A549 (cell line): ENCODE measurements around the gene DOK7. TPM values are rescaled to one million over a fixed set of nuclear protein-coding genes. Genes with fewer than 3 reads are reported as not detected.

Experiments
- ATAC-seq, 2 experiments: fragments of 200-7000 bp in 1 of 2; fragments of >200 bp in 1 of 2; cut with Nextera tagmentation in 1 of 2; cut with Tn5 transposase in 1 of 2; 3 replicates each; pipeline versions ENCODE4 v1.8.0 to v1.9.1; 2018 to 2020; ENCODE audit warnings: mild to moderate bottlenecking in 1 of 2, moderate library complexity in 1 of 2
- CTCF ChIA-PET: fragments of 300-600 bp; sonication (Branson Sonifier 250); formaldehyde crosslinking; extraction: SDS; loops from one replicate; lab custom pipeline; 2021; ENCODE audit warnings: antibody characterized with exemption, inconsistent platforms; lab: Yijun Ruan, JAX
- POLR2A ChIA-PET: fragments of 350-600 bp; formaldehyde crosslinking; extraction: SDS; loops from one replicate; lab custom pipeline; 2021; ENCODE audit warnings: antibody characterized with exemption, inconsistent platforms; lab: Yijun Ruan, JAX
- DNase-seq, 2 experiments: peaks; one replicate each; pipeline versions ENCODE4 v3.0.0 to v3.0.0-alpha.2; 2011 to 2016; ENCODE audit warnings: low read depth in 1 of 2, low spot score in 1 of 2
- FAIRE-seq: peaks from 2 replicates; lab custom pipeline; 2011; peaks lifted over from hg19 to GRCh38; lab: Jason Lieb, UNC
- H3K27ac ChIP-seq, 2 experiments: fragments of >200 bp; sonication (Bioruptor Twin); formaldehyde crosslinking; 3 replicates each; pipeline ENCODE4 v1.5.1; 2016 to 2017
- H3K4me1 ChIP-seq: fragments of >200 bp; sonication (Bioruptor Twin); formaldehyde crosslinking; 3 replicates; pipeline ENCODE4 v1.6.1; 2016
- H3K4me2 ChIP-seq: fragments of >200 bp; sonication (Bioruptor Twin); formaldehyde crosslinking; 3 replicates; pipeline ENCODE4 v1.6.1; 2016
- H3K4me3 ChIP-seq: fragments of >200 bp; sonication (Bioruptor Twin); formaldehyde crosslinking; 3 replicates; pipeline ENCODE4 v1.5.1; 2016
- H3K9me3 ChIP-seq: fragments of >200 bp; sonication (Bioruptor Twin); formaldehyde crosslinking; 3 replicates; pipeline ENCODE4 v1.6.1; 2016
- CBX2 ChIP-seq: fragments of 200-600 bp; sonication (generic); IDR thresholded peaks from 2 replicates; pipeline ENCODE4 v1.6.1; 2016; ENCODE audit warnings: low read depth, mild to moderate bottlenecking, borderline replicate concordance
- CHD2 ChIP-seq: fragments of 150-350 bp; IDR thresholded peaks from 2 replicates; pipeline ENCODE4 v1.6.1; 2014; ENCODE audit warnings: low read length; ENCODE audit not compliant: partially characterized antibody
- EHMT2 ChIP-seq: fragments of 200-600 bp; sonication (generic); IDR thresholded peaks from 2 replicates; pipeline ENCODE4 v1.6.1; 2016; ENCODE audit warnings: antibody characterized with exemption, low read depth, mild to moderate bottlenecking, moderate library complexity
- FOSB ChIP-seq: fragments of 250-450 bp; sonication (Bioruptor Pico); IDR thresholded peaks from 2 replicates; pipeline ENCODE4 v1.5.0; 2020; ENCODE audit warnings: mild to moderate bottlenecking, moderate library complexity
- HDAC2 ChIP-seq: fragments of 200-600 bp; sonication (generic); IDR thresholded peaks from 2 replicates; pipeline ENCODE4 v1.6.1; 2016
- HOXB13 ChIP-seq: fragments of 250-450 bp; sonication (Bioruptor Pico); IDR thresholded peaks from 2 replicates; pipeline ENCODE4 v1.5.0; 2020; ENCODE audit warnings: low read depth, mild to moderate bottlenecking, moderate library complexity
- JUNB ChIP-seq: fragments of >200 bp; sonication (Bioruptor Twin); formaldehyde crosslinking; IDR thresholded peaks from 2 replicates; pipeline ENCODE4 v1.6.1; 2016
- MAFK ChIP-seq: fragments of 450-650 bp; IDR thresholded peaks from 2 replicates; pipeline ENCODE4 v1.6.1; 2014; ENCODE audit not compliant: partially characterized antibody
- MYC ChIP-seq: IDR thresholded peaks from 2 replicates; pipeline ENCODE4 v1.6.1; 2012; ENCODE audit warnings: mild to moderate bottlenecking, inconsistent platforms, low read length, improper control_type of control experiment, borderline replicate concordance
- POLR2A ChIP-seq: IDR thresholded peaks from 2 replicates; pipeline ENCODE4 v1.6.1; 2012; ENCODE audit warnings: mild to moderate bottlenecking, low read length
- POLR2AphosphoS2 ChIP-seq: conservative IDR thresholded peaks from 2 replicates; pipeline ENCODE4 v1.6.1; 2012; ENCODE audit warnings: low read length, improper control_type of control experiment, inconsistent platforms
- RCOR1 ChIP-seq: fragments of 150-350 bp; IDR thresholded peaks from 2 replicates; pipeline ENCODE4 v1.6.1; 2014; ENCODE audit warnings: antibody characterized with exemption, low read length, low read depth
- RFX5 ChIP-seq: fragments of 450-650 bp; IDR thresholded peaks from 2 replicates; pipeline ENCODE4 v1.7.1; 2014; ENCODE audit warnings: antibody characterized with exemption, mild to moderate bottlenecking, moderate library complexity
- RNF2 ChIP-seq: fragments of 200-600 bp; sonication (generic); IDR thresholded peaks from 2 replicates; pipeline ENCODE4 v1.6.1; 2016; ENCODE audit warnings: low read depth, mild to moderate bottlenecking, antibody characterized with exemption, moderate library complexity, borderline replicate concordance
- SMC3 ChIP-seq: fragments of >200 bp; sonication (Bioruptor Twin); formaldehyde crosslinking; IDR thresholded peaks from 3 replicates; pipeline ENCODE4 v1.6.1; 2018; ENCODE audit warnings: inconsistent platforms
- TFCP2L1 ChIP-seq: fragments of 250-450 bp; sonication (Bioruptor Pico); IDR thresholded peaks from 2 replicates; pipeline ENCODE4 v1.5.0; 2021; ENCODE audit warnings: mild to moderate bottlenecking
- whole genome bisulfite sequencing: methylation state at CpG from one replicate; pipeline ENCODE4 v1.1.6; 2017; ENCODE audit errors: missing lambda C conversion rate; 5-methylcytosine and 5-hydroxymethylcytosine counted together
- polyA plus RNA-seq, 4 experiments: library from polyadenylated mRNA; depleted of rRNA in 3 of 4; stranded (reverse); fragments of >200 nt; fragmentation: RNase III in 1 of 4; extraction: RNeasy Plus Mini Kit Qiagen cat#74134 plus additional on column Dnase treatment in 1 of 4; gene quantifications; 2 replicates in 3 of 4; 3 replicates in 1 of 4; pipeline ENCODE4 v1.2.3, GENCODE V29; 2011 to 2017
- TF ChIP-seq, protein P1 (sequence below): fragments of >200 bp; sonication (Bioruptor Twin); formaldehyde crosslinking; IDR thresholded peaks from 3 replicates; pipeline ENCODE4 v1.5.1; 2016
- TF ChIP-seq, protein P2 (sequence below): fragments of 450-650 bp; IDR thresholded peaks from 2 replicates; pipeline ENCODE4 v1.6.1; 2014; ENCODE audit warnings: antibody characterized with exemption
- TF ChIP-seq, protein P3 (sequence below): fragments of 250-450 bp; sonication (Bioruptor Pico); IDR thresholded peaks from 2 replicates; pipeline ENCODE4 v1.5.0; 2020; ENCODE audit warnings: low read depth, mild to moderate bottlenecking, moderate library complexity
- TF ChIP-seq, protein P4 (sequence below): fragments of >200 bp; sonication (Bioruptor Twin); formaldehyde crosslinking; IDR thresholded peaks from 2 replicates; pipeline ENCODE4 v1.6.1; 2016
- TF ChIP-seq, protein P5 (sequence below): IDR thresholded peaks from 2 replicates; pipeline ENCODE4 v1.6.1; 2012

Gene DOK7
- polyA plus RNA-seq, 2 of the 4 experiments (the other 2 are of a cell fraction), result 0.17 to 0.21 TPM

DNA sequence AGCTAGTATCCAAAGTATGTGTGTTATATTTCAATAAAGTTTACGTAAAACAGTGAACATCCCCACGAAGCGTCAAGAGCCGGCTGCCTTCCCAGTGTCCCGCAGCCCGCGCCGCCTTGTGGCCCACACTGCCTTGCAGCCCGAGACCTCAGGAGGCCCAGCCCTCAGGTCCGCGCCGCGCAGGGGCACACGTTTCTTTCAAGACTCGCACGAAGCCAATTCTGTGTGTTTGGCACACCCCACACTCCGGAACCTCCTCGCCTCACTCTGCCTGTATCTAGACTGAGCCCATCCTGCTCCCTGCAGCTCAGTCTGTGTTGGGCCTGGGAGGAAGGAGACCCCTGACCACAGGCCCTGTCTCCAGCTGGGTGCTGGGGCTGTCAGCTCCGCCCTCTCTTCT, 63.4 kb downstream of the DOK7 start:
- Histone ChIP-seq H3K4me2 (no peak overlapping the region), H3K27ac (no peak overlapping the region), H3K9me3 (no peaks in the 10 kb centered on the region), H3K4me3 (no peak overlapping the region), H3K4me1 (peaks cover 8% of the 10 kb centered on the region; the same call in 2 of the 3 replicates)
- TF ChIP-seq MYC (no peak), HDAC2 (no peak), RCOR1 (no peak), TFCP2L1 (CRISPR knock-in tag) (no peak), POLR2A (no peak), CBX2 (no peak), FOSB (no peak), EHMT2 (no peak)
- TF ChIP-seq, protein P1, sequence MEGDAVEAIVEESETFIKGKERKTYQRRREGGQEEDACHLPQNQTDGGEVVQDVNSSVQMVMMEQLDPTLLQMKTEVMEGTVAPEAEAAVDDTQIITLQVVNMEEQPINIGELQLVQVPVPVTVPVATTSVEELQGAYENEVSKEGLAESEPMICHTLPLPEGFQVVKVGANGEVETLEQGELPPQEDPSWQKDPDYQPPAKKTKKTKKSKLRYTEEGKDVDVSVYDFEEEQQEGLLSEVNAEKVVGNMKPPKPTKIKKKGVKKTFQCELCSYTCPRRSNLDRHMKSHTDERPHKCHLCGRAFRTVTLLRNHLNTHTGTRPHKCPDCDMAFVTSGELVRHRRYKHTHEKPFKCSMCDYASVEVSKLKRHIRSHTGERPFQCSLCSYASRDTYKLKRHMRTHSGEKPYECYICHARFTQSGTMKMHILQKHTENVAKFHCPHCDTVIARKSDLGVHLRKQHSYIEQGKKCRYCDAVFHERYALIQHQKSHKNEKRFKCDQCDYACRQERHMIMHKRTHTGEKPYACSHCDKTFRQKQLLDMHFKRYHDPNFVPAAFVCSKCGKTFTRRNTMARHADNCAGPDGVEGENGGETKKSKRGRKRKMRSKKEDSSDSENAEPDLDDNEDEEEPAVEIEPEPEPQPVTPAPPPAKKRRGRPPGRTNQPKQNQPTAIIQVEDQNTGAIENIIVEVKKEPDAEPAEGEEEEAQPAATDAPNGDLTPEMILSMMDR, result no peak
- TF ChIP-seq, protein P2, sequence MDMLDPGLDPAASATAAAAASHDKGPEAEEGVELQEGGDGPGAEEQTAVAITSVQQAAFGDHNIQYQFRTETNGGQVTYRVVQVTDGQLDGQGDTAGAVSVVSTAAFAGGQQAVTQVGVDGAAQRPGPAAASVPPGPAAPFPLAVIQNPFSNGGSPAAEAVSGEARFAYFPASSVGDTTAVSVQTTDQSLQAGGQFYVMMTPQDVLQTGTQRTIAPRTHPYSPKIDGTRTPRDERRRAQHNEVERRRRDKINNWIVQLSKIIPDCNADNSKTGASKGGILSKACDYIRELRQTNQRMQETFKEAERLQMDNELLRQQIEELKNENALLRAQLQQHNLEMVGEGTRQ, result no peak
- TF ChIP-seq, protein P3, sequence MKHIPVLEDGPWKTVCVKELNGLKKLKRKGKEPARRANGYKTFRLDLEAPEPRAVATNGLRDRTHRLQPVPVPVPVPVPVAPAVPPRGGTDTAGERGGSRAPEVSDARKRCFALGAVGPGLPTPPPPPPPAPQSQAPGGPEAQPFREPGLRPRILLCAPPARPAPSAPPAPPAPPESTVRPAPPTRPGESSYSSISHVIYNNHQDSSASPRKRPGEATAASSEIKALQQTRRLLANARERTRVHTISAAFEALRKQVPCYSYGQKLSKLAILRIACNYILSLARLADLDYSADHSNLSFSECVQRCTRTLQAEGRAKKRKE (CRISPR knock-in tag), result no peak
- TF ChIP-seq, protein P4, sequence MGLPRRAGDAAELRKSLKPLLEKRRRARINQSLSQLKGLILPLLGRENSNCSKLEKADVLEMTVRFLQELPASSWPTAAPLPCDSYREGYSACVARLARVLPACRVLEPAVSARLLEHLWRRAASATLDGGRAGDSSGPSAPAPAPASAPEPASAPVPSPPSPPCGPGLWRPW, result no peak
- TF ChIP-seq, protein P5, sequence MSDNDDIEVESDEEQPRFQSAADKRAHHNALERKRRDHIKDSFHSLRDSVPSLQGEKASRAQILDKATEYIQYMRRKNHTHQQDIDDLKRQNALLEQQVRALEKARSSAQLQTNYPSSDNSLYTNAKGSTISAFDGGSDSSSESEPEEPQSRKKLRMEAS, result no peak
- DNase-seq (no peak), FAIRE-seq (no peak), ATAC-seq (no peak)
- POLR2A ChIA-PET, result no interaction called here
- WGBS, result 97% methylated on average over 18 of the region's 19 CpGs
- CTCF ChIA-PET, result interaction anchor here (0.6 to 1.1 kb wide), 2 partner anchors 11 to 260 kb away, joined by 3 to 5 read pairs; no protein-coding TSS in a partner anchor

DNA sequence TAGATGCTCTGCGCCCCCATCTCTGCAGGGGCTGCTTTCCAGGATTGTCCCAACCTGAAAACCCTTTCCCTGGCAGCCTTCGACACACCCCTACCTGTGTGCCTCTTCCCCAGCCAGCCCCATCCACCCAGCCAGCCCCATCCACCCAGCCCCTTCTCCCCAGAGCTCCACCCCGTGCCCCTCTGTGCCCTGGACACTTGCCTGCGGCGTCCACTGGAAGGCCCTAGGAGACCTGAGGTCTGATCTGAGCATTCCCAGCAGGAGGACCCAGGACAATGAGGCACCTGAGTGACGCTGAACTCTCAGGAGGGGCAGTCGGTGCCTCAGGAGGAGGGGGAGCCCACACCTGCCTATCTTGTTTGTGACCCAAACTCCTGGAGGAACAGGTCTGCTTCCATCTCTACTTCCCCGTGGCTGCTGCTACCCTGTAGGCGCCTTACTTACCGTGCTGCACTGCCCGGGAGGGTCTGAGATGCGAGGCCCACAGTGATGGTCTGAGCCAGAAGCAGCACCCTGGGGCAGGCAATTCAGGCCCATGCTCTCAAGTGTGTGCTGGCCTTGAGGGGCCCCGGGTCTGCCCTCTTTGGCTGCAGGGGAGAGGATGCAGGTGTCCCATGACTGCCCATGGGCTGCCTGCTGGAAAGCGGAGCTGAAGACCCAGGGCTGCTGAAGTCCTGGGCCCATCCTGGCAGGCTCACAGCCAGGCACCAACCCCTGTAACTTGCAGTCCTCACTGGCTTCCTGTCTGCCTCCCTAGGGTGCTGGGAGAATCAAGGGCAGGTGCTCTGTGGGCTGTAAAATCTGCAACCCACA, 64.2 kb downstream of the DOK7 start:
- no peak overlapping the region for H3K27ac ChIP-seq
- ChIA-PET POLR2A (no interaction called here), CTCF (interaction anchor here (1.7 kb wide), 1 partner anchor 12 kb away, joined by 4 read pairs; no protein-coding TSS in a partner anchor)
- no peak overlapping the region for H3K4me2 ChIP-seq
- H3K9me3 ChIP-seq, result no peaks in the 10 kb centered on the region
- FAIRE-seq (no peak), DNase-seq (no peak), ATAC-seq (no peak)
- H3K4me1 ChIP-seq, result peaks cover 8% of the 10 kb centered on the region; the same call in 2 of the 3 replicates
- TF ChIP-seq HOXB13 (CRISPR knock-in tag), result no peak
- H3K4me3 ChIP-seq, result no peak overlapping the region
- 96% methylated on average over 5 of the region's 14 CpGs for WGBS

DNA sequence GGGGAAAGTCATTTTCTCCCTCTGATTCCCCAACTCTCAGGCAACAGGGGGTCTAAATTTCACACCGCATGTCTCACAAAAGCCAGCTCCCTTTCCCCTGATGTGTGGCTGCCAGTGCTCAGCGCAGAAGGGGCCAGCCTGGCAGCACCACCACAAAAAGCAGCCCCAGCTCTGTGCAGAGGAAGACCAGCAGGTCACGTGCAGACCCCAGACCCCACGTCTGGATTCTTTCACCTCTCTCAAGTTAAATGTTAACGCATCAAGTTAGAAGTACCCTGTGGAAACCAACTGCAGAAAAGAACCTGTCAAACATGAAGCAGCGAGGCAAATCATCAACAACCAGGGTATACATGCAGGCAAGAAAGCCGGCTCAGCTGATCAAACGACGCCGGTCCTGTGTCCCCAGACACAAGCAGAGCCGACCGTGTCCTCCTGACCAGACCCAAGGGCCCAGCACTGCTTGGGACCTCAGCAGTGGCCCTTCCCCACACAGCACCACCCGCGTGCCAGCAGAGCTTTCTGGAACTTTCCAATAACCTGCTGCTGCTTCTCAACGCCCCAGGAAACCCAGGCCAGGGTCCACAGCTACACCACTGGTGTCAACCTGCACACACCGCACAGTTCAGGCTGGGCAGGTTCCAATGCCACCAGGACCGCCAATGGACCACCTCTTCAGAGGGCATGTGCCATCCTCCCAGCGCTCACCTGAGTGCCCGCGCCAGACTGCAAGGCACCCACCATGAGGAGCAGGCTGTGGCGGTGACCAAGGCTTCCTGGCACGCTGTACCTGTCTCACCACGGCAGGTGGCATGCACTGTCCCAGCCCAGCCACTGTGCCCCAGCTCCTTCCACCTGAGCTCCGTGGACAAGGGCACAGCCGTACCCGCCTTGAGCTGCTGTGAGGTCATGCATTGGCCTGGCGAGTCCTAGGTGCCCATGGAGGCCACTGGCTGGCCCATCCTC, 65.1 kb downstream of the DOK7 start:
- Histone ChIP-seq H3K4me2 (no peak overlapping the region), H3K9me3 (no peaks in the 10 kb centered on the region), H3K4me1 (peaks cover 8% of the 10 kb centered on the region; the same call in 2 of the 3 replicates), H3K4me3 (no peak overlapping the region), H3K27ac (no peak overlapping the region)
- DNase-seq (no peak), FAIRE-seq (no peak), ATAC-seq (no peak)
- CTCF ChIA-PET, result interaction anchor here (1.7 to 1.9 kb wide), 2 partner anchors 13 to 48 kb away, joined by 4 to 8 read pairs; no protein-coding TSS in a partner anchor
- TF ChIP-seq RNF2 (no peak), RFX5 (no peak), MAFK (no peak), JUNB (no peak), POLR2AphosphoS2 (no peak), SMC3 (no peak), CHD2 (no peak)
- TF ChIP-seq, protein P3 (CRISPR knock-in tag), result no peak
- TF ChIP-seq, protein P2, result no peak
- WGBS, result 87% methylated on average over 13 of the region's 27 CpGs
- POLR2A ChIA-PET, result no interaction called here
